Muscle layer of colon (tissue), 2 donors: ENCODE data around the gene PARD3B.

Source experiments
- H3K27ac ChIP-seq: one replicate; pipeline ENCODE4 v1.7.0; 2013; ENCODE audit warnings: low read depth, mild to moderate bottlenecking, low read length, moderate library complexity
- H3K27me3 ChIP-seq, 2 donors: one replicate each; pipeline ENCODE4 v1.7.0; 2013; ENCODE audit warnings: low read length in 2 of 2, mild to moderate bottlenecking in 2 of 2; ENCODE audit not compliant: insufficient read depth in 2 of 2, control insufficient read depth in 1 of 2
- H3K36me3 ChIP-seq: one replicate; pipeline ENCODE4 v1.7.0; 2013; ENCODE audit warnings: mild to moderate bottlenecking, low read length; ENCODE audit not compliant: insufficient read depth
- H3K4me1 ChIP-seq: one replicate; pipeline ENCODE4 v1.7.0; 2013; ENCODE audit warnings: mild to moderate bottlenecking, low read length; ENCODE audit not compliant: insufficient read depth
- H3K4me3 ChIP-seq, 2 donors: one replicate each; pipeline ENCODE4 v1.7.0; 2013; ENCODE audit warnings: low read length in 2 of 2, low read depth in 1 of 2, mild to moderate bottlenecking in 1 of 2, moderate library complexity in 1 of 2
- H3K9ac ChIP-seq: one replicate; pipeline ENCODE4 v1.7.0; 2013; ENCODE audit warnings: low read length
- H3K9me3 ChIP-seq: one replicate; pipeline ENCODE4 v1.7.0; 2013; ENCODE audit warnings: mild to moderate bottlenecking, low read length
- donor health status: abdominal sarcoma.
- donor health status: Adenocarcinoma of cecum.

The PARD3B gene

DNA sequence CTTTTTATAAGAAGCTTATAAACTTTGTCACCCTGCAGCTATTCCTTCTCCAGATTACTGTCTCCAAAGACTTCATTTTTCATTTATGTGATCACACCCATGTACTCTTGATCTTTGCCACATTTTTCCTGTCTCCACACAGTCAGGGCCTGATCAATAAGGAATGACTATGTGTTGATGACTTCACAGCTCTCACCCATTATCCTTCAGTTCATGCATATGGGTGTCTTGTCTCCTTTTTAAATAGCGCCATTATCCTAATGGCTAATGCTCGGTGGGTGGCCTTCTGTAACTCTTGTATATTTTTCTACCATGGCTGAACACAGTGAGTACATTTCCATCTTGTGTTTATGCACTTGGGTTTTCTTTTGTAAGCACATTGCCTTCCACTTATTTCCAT is 801.4 kb downstream of the PARD3B start:
- Histone ChIP-seq H3K4me1 (peaks cover 10% of the 10 kb centered on the region), H3K27me3 (no peaks in the 10 kb centered on the region), H3K4me3 (no peak overlapping the region), H3K9me3 (no peaks in the 10 kb centered on the region), H3K9ac (no peak overlapping the region), H3K27ac (no peak overlapping the region), H3K36me3 (no peaks in the 10 kb centered on the region)

DNA sequence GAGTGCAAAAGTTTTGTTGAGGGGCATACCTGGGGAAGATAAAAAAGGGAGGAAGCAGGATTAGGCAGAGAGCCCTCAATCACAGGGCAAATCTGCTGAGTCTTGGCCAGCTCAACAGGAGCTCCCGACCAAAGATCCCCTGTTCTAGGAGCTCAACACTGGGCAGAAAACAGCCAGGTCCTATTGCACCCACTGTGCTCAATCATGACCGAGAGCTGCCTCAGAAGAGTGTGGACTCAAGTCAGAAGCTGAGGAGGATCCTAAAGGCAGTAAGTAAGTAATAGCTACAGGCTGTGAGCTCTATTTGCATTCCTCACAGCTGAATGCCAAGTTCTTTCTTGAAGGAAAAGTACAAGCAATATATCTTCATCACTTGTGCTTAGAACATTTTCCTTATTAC is 802.6 kb downstream of the PARD3B start:
- Histone ChIP-seq H3K9me3 (no peaks in the 10 kb centered on the region), H3K36me3 (no peaks in the 10 kb centered on the region), H3K9ac (no peak overlapping the region), H3K27ac (no peak overlapping the region), H3K4me1 (peaks cover 10% of the 10 kb centered on the region), H3K27me3 (no peaks in the 10 kb centered on the region), H3K4me3 (no peak overlapping the region)

DNA sequence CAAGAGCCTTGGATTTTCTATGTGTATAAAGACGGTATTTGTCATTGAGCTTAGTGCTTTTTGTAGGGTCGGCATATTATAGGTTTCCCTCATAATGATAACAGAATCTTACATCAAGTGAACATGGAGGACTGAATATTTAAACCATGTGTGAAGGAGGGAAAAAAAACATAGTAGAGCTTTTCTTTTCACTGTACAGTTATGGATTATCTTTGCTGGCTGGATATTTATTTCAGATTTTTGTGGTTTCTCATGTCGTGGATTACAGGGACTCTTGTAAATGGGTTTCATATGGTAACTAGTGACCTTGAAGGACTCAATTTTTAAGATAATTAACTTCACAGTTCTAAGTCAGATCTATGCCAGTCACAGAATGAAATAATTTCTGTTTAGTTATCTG is 806.8 kb downstream of the PARD3B start:
- no peak overlapping the region for H3K27ac ChIP-seq
- H3K4me1 ChIP-seq: peaks cover 10% of the 10 kb centered on the region
- H3K9ac ChIP-seq: no peak overlapping the region
- no peaks in the 10 kb centered on the region for H3K36me3 ChIP-seq
- H3K4me3 ChIP-seq: no peak overlapping the region
- H3K27me3 ChIP-seq: no peaks in the 10 kb centered on the region
- no peaks in the 10 kb centered on the region for H3K9me3 ChIP-seq

DNA sequence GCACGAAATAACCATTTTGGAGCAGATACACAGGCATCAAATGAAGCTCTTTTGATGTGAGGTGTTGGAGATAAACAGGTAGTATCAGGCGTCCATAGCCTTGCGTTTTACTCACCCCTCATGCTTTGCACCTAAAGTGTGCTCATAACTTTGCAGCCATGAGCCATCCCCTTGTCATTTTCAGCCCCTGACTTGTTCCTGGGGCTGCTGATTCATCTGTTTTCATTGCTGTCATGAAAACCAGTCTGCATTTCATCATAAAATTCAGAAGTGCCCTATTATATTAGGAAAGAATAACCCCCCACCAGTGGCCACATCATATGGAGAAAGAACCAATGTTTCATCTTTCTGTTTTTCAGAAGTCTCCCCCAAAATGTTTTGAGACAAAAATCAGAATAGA is 807.3 kb downstream of the PARD3B start:
- Histone ChIP-seq H3K4me1 (peaks cover 9% of the 10 kb centered on the region), H3K4me3 (no peak overlapping the region), H3K36me3 (no peaks in the 10 kb centered on the region), H3K9ac (no peak overlapping the region), H3K27me3 (no peaks in the 10 kb centered on the region), H3K27ac (no peak overlapping the region), H3K9me3 (no peaks in the 10 kb centered on the region)

DNA sequence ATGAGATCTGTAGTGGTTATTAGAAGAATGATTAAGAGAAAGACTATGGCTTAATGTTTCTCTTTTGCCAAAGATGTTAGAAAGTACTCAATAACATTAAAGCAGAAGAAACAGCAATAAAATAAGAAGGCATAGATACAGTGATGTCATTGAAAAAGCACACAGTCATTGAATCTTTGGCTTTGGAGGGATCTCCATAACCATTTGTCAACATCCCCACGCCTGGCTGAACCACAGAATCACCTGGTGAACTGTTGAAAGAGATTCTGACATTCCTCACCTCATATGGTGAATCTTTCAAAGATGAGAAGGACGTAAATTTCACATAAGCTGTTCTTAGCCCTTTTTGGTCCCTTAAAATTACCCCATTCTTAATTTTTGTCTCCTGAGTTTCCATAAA is 812.5 kb downstream of the PARD3B start:
- Histone ChIP-seq H3K4me3 (no peak overlapping the region), H3K9ac (no peak overlapping the region), H3K27me3 (no peaks in the 10 kb centered on the region), H3K36me3 (no peaks in the 10 kb centered on the region), H3K27ac (no peak overlapping the region), H3K9me3 (no peaks in the 10 kb centered on the region), H3K4me1 (no peaks in the 10 kb centered on the region)

DNA sequence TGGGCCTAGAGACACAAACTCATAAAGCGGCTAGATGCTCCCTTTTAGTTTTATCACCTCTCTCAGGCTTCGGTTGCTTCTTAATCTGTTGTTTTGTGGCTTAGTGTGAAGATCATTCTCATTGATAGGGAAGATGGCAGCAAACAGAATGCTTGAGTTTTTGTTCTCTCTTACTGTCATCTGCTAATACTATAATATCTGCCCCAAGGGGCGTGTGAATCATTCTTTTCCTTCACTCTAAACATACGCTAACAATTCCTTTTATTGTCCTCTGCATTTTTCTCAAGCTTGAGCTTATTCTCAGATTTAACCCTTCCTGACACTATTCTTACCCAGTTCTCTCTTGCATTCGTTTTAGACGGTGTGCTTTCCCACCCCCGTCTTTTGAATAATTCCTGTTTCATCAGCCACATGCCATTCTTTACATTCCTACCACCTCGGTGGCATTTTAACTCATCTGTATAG is 813.1 kb downstream of the PARD3B start:
- Histone ChIP-seq H3K4me3 (no peak overlapping the region), H3K36me3 (no peaks in the 10 kb centered on the region), H3K27me3 (no peaks in the 10 kb centered on the region), H3K27ac (no peak overlapping the region), H3K9me3 (no peaks in the 10 kb centered on the region), H3K4me1 (no peaks in the 10 kb centered on the region), H3K9ac (no peak overlapping the region)

DNA sequence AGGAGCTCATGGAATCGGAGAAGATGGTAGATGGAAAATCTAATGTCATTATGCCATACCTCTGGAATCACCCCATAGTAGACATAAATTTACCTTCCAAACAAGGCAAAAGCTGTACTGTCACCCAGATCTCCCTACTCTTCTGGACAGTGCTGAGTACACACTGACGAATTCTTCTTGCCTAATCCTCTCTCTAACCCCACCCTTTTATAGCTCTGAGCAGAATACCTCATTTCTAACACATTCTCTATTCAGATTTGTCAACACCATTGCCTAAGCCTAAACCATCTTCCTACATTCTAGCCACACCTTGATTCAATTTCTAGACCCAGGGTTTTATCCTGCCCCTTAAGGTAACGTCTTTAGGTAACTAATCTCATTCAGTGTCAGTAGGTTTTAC is 816.0 kb downstream of the PARD3B start:
- no peaks in the 10 kb centered on the region for H3K4me1 ChIP-seq
- H3K27me3 ChIP-seq: no peaks in the 10 kb centered on the region
- H3K9ac ChIP-seq: no peak overlapping the region
- H3K27ac ChIP-seq: no peak overlapping the region
- H3K9me3 ChIP-seq: no peaks in the 10 kb centered on the region
- H3K4me3 ChIP-seq: no peak overlapping the region
- no peaks in the 10 kb centered on the region for H3K36me3 ChIP-seq

DNA sequence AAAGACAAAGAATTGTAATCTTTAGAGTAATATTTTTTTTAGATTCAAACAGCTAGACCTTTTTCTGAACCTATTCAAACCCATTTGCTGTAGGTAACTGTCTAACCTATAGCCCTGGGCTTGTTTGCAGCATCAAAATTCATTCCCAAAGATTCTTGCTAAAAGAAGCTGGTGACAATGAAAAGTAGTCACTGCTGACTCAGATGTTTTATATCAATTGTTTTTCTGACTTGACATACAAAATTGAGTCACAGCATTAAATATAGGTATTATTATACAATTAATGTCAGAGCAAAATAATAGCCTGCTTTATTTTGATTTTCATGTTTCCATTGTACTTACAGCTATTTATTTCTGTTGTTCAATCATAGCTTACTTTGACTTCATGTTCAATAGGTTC is 816.7 kb downstream of the PARD3B start:
- H3K27me3 ChIP-seq: no peaks in the 10 kb centered on the region
- H3K27ac ChIP-seq: no peak overlapping the region

DNA sequence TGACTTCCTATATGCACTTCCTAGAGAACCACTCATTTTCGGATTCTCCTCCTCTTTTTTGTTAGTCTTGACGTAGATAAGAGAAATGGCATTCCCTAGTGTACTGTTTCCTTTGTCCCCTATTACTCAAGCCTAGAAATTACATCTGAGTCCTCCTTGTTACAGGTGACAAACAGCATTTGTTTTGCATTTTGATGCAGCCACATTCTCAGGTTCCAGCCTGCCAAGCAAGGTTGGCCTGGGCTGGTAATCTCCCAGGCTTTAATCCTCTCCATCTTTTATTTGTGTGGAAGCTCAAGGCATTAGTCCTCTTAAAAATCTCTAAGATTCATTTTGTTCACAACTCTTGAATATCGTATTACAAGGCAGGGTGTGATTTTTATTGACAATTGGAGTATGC is 819.0 kb downstream of the PARD3B start:
- no peaks in the 10 kb centered on the region for H3K36me3 ChIP-seq
- no peaks in the 10 kb centered on the region for H3K27me3 ChIP-seq
- no peaks in the 10 kb centered on the region for H3K9me3 ChIP-seq
- H3K4me3 ChIP-seq: no peak overlapping the region
- H3K9ac ChIP-seq: no peak overlapping the region
- no peak overlapping the region for H3K27ac ChIP-seq
- no peaks in the 10 kb centered on the region for H3K4me1 ChIP-seq

More for the DNA sequence above, 816.7 kb downstream of the PARD3B start:
- H3K4me3 ChIP-seq: no peak overlapping the region
- no peaks in the 10 kb centered on the region for H3K36me3 ChIP-seq
- no peaks in the 10 kb centered on the region for H3K4me1 ChIP-seq
- H3K9ac ChIP-seq: no peak overlapping the region
- no peaks in the 10 kb centered on the region for H3K9me3 ChIP-seq

DNA sequence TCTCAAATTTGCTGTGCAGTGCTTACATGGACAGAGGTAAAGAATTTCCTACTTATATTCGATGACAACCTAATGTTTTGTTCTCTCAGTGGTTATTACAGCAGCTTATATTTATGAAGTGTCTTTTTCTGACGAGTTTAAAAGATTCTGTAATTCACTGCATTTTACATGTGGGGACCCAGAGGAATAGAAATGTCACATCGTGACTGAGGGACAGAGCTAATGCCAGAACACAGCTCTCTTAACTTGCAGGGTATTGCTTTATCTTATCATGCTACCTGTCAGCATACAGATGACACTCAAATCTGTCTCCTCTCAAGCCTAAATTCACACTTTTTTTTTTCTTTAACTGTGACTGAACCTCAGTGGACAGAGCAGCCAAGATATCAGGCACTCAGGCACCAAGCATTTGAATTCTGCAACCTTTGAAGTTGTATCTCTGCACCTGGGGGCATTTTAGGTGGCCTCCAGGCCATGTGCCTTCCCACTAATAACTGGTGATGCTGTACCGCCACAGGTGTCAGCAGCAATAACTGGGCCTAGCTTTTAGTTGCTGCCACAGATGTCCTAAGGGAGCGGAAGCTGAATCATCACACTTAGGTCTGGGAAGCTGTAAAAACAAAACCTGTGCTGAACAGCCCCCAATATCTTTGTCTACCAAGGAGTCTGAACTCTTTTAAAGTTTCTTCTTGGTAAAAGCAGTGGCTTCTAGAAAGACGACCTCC is 821.2 kb downstream of the PARD3B start:
- H3K36me3 ChIP-seq: no peaks in the 10 kb centered on the region
- no peak overlapping the region for H3K4me3 ChIP-seq
- no peak overlapping the region for H3K9ac ChIP-seq
- H3K4me1 ChIP-seq: no peaks in the 10 kb centered on the region
- H3K27me3 ChIP-seq: no peaks in the 10 kb centered on the region
- no peaks in the 10 kb centered on the region for H3K9me3 ChIP-seq
- no peak overlapping the region for H3K27ac ChIP-seq

DNA sequence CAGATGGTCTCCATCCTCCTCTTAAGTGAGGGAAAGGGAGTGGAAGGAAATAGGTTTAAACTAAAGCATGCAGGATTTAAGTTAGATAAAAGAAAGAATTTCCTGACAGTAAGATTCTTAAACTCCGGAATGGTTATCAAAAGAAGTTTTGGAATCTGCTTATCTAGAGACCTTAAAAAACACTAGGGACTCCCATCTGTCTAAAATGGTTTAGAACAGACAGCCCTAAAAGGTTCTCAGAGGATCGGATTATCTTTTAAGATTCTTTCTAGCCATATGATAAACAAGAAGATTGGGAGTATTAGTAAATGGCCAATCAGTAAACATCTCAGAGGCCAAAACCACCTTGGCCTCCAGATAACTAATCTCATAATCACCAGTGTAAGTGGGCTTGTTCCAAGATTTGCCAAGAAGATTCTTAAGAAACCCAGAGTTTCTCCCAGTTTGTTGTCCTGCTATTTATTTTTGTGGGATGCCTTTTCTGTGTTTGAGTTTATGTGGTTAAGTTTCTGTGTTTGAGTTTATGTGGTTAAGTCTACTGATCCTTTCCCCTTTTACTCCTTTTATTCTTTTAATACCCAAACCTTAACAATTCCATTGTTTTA is 822.2 kb downstream of the PARD3B start:
- no peak overlapping the region for H3K4me3 ChIP-seq
- H3K27ac ChIP-seq: no peak overlapping the region
- H3K9me3 ChIP-seq: no peaks in the 10 kb centered on the region
- no peaks in the 10 kb centered on the region for H3K4me1 ChIP-seq
- no peaks in the 10 kb centered on the region for H3K36me3 ChIP-seq
- H3K27me3 ChIP-seq: no peaks in the 10 kb centered on the region
- no peak overlapping the region for H3K9ac ChIP-seq

DNA sequence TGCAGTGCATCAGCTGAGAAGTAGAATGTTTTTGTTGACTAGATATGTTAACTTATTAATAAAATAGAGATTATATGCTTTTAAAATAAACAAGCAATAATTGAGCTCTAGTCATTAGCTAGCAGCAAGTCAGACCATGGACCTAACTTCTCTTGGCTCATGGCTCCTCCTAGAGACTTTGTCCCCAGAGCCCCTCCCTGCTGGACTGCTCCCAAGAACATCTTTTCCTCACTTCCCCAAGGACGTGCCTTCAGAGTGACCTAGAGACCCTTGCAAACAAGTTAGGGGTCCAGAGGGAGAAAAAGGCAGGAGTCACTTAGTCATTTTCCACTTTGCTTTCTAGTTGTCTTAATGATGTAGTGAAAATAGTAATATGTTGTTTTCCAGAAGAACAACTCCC is 824.5 kb downstream of the PARD3B start:
- Histone ChIP-seq H3K4me3 (no peak overlapping the region), H3K4me1 (no peaks in the 10 kb centered on the region), H3K27ac (no peak overlapping the region), H3K36me3 (no peaks in the 10 kb centered on the region), H3K9ac (no peak overlapping the region), H3K27me3 (no peaks in the 10 kb centered on the region), H3K9me3 (no peaks in the 10 kb centered on the region)
